AG04450 (cell line): Measurements from ENCODE around the gene CACNA2D3. TPM values are rescaled to one million over a fixed set of nuclear protein-coding genes. Genes with fewer than 3 reads are reported as not detected.

Experiments
- CTCF ChIA-PET: fragments of 300-600, 350-600 bp; formaldehyde crosslinking; extraction: SDS; loops from one replicate; lab custom pipeline; 2022; ENCODE audit warnings: antibody characterized with exemption, inconsistent platforms; lab: Charles Lee
- POLR2A ChIA-PET: fragments of 350-600 bp; formaldehyde crosslinking; extraction: SDS; loops from one replicate; lab custom pipeline; 2021; ENCODE audit warnings: antibody characterized with exemption, inconsistent platforms; lab: Yijun Ruan, JAX
- DNase-seq: peaks from one replicate; pipeline ENCODE4 v3.0.0-alpha.2; 2011; ENCODE audit warnings: low read depth, low spot score
- H3K27ac ChIP-seq: one replicate; pipeline ENCODE4 v1.5.1; 2012; ENCODE audit warnings: low read depth, low read length, control low read depth
- H3K27me3 ChIP-seq: one replicate; pipeline ENCODE4 v1.6.0; 2012; ENCODE audit warnings: low read length; ENCODE audit not compliant: control insufficient read depth, insufficient read depth
- H3K4me3 ChIP-seq: 2 replicates; pipeline ENCODE4 v1.5.1; 2011; ENCODE audit warnings: mild to moderate bottlenecking, low read depth, low read length, control low read depth
- H3K9me3 ChIP-seq: 2 replicates; pipeline ENCODE4 v1.5.1; 2012; ENCODE audit warnings: low read length; ENCODE audit not compliant: control insufficient read depth, insufficient read depth
- CTCF ChIP-seq: IDR thresholded peaks from 2 replicates; pipeline ENCODE4 v1.5.1; 2011; ENCODE audit warnings: low read depth, low read length, control low read depth, inconsistent platforms
- polyA plus RNA-seq: library from polyadenylated mRNA; depleted of rRNA; stranded (reverse); fragments of >200 nt; gene quantifications from 2 replicates; pipeline ENCODE4 v1.2.3, GENCODE V29; 2011

Gene CACNA2D3
- polyA plus RNA-seq, 1 experiment: 0.32 TPM

GRCh38 chr3:54139630-54140029, 17.3 kb downstream of the CACNA2D3 start:
- no peak for TF ChIP-seq CTCF
- H3K4me3 ChIP-seq: no peak overlapping the region
- no peaks in the 10 kb centered on the region for H3K27me3 ChIP-seq
- DNase-seq: no peak
- H3K9me3 ChIP-seq: no peaks in the 10 kb centered on the region
- ChIA-PET CTCF (no interaction called here), POLR2A (no interaction called here)
- H3K27ac ChIP-seq: no peak overlapping the region

- POLR2A ChIA-PET: no interaction called here
- TF ChIP-seq CTCF: no peak
- CTCF ChIA-PET: no interaction called here
- Histone ChIP-seq H3K9me3 (peaks cover 3% of the 10 kb centered on the region), H3K27ac (no peak overlapping the region), H3K27me3 (no peaks in the 10 kb centered on the region), H3K4me3 (no peak overlapping the region)
- DNase-seq: no peak
Measured at GRCh38 chr3:54144284-54144683, 21.9 kb downstream of the CACNA2D3 start.

- H3K9me3 ChIP-seq: peaks cover 4% of the 10 kb centered on the region
- DNase-seq: no peak
- no peaks in the 10 kb centered on the region for H3K27me3 ChIP-seq
- no peak overlapping the region for H3K4me3 ChIP-seq
- no peak overlapping the region for H3K27ac ChIP-seq
- ChIA-PET POLR2A (no interaction called here), CTCF (interaction anchor here (0.7 kb wide), 1 partner anchor 247 kb away, joined by 4 read pairs; no protein-coding TSS in a partner anchor)
- TF ChIP-seq CTCF: no peak
Measured at GRCh38 chr3:54146506-54147239, 24.3 kb downstream of the CACNA2D3 start.

GRCh38 chr3:54150864-54151467, 28.6 kb downstream of the CACNA2D3 start:
- TF ChIP-seq CTCF: no peak
- Histone ChIP-seq H3K4me3 (no peak overlapping the region), H3K27me3 (no peaks in the 10 kb centered on the region), H3K9me3 (peaks cover 4% of the 10 kb centered on the region), H3K27ac (no peak overlapping the region)
- DNase-seq: no peak
- POLR2A ChIA-PET: no interaction called here
- CTCF ChIA-PET: no interaction called here

GRCh38 chr3:54153477-54153876, 31.1 kb downstream of the CACNA2D3 start:
- Histone ChIP-seq H3K9me3 (peaks cover 9% of the 10 kb centered on the region), H3K27ac (no peak overlapping the region), H3K27me3 (no peaks in the 10 kb centered on the region), H3K4me3 (no peak overlapping the region)
- POLR2A ChIA-PET: no interaction called here
- DNase-seq: no peak
- no peak for TF ChIP-seq CTCF
- CTCF ChIA-PET: no interaction called here
